H1 (cell line): ENCODE data around the gene DOCK8. TPM values are rescaled to one million over a fixed set of nuclear protein-coding genes. Genes with fewer than 3 reads are reported as not detected.

Experiments
- CTCF ChIA-PET: fragments of 300-600 bp; sonication (Branson Sonifier 250); formaldehyde crosslinking; loops from one replicate; lab custom pipeline; 2021; ENCODE audit not compliant: partially characterized antibody; lab: Charles Lee
- POLR2A ChIA-PET: fragments of 300-600 bp; sonication (Branson Sonifier 250); formaldehyde crosslinking; loops from one replicate; lab custom pipeline; 2021; ENCODE audit warnings: inconsistent platforms; ENCODE audit not compliant: partially characterized antibody; lab: Charles Lee
- DNase-seq, 2 experiments: peaks; one replicate each; pipeline versions ENCODE4 v3.0.0 to v3.0.0-alpha.2; 2010 to 2022; ENCODE audit warnings: low spot score in 2 of 2, low read depth in 1 of 2, mixed read lengths in 1 of 2
- FAIRE-seq: peaks from 2 replicates; lab custom pipeline; 2011; peaks lifted over from hg19 to GRCh38; lab: Jason Lieb, UNC
- H2AFZ ChIP-seq: 2 replicates; pipeline ENCODE4 v1.8.1; 2012; ENCODE audit warnings: low read length, inconsistent platforms
- H2AK5ac ChIP-seq: 2 replicates; pipeline ENCODE4 v1.6.1; 2013; ENCODE audit warnings: low read depth, low read length
- H2BK120ac ChIP-seq: replicated peaks from 2 replicates; pipeline ENCODE3; 2013; ENCODE audit warnings: low read depth, low read length, inconsistent platforms
- H2BK12ac ChIP-seq: 2 replicates; pipeline ENCODE4 v1.6.1; 2013; ENCODE audit warnings: low read depth, low read length
- H2BK15ac ChIP-seq: 2 replicates; pipeline ENCODE4 v1.6.1; 2013; ENCODE audit warnings: low read length
- H2BK20ac ChIP-seq: 2 replicates; pipeline ENCODE4 v1.6.1; 2013; ENCODE audit warnings: low read length
- H2BK5ac ChIP-seq: 2 replicates; pipeline ENCODE4 v1.6.1; 2013; ENCODE audit warnings: low read depth, low read length
- H3K14ac ChIP-seq: 2 replicates; pipeline ENCODE4 v1.6.1; 2013; ENCODE audit warnings: inconsistent platforms; ENCODE audit not compliant: insufficient read length
- H3K18ac ChIP-seq: 2 replicates; pipeline ENCODE4 v1.6.1; 2013; ENCODE audit warnings: low read length; ENCODE audit errors: extremely low read depth
- H3K23ac ChIP-seq: 2 replicates; pipeline ENCODE4 v1.6.1; 2013; ENCODE audit warnings: inconsistent platforms; ENCODE audit not compliant: insufficient read length
- H3K23me2 ChIP-seq: 2 replicates; pipeline ENCODE4 v1.6.1; 2013; ENCODE audit warnings: low read depth, low read length
- H3K27ac ChIP-seq: 2 replicates; pipeline ENCODE4 v1.6.1; 2011; ENCODE audit warnings: low read depth, low read length, inconsistent platforms
- H3K27me3 ChIP-seq, 4 experiments: replicated peaks in 1 of 4; 1 replicate in 1 of 4; 2 replicates in 3 of 4; pipeline versions ENCODE4 v1.6.1 to v1.8.1; 2011 to 2013; ENCODE audit warnings: low read length in 3 of 4, mild to moderate bottlenecking in 3 of 4, inconsistent platforms in 2 of 4, mixed read lengths in 2 of 4, moderate library complexity in 1 of 4; ENCODE audit not compliant: control insufficient read depth in 3 of 4, insufficient read depth in 3 of 4; ENCODE audit errors: extremely low read depth in 1 of 4
- H3K36me3 ChIP-seq, 4 experiments: 2 replicates each; pipeline versions ENCODE4 v1.6.1 to v1.8.1; 2011 to 2013; ENCODE audit warnings: mild to moderate bottlenecking in 4 of 4, low read length in 3 of 4, moderate library complexity in 2 of 4, control low read depth in 1 of 4, inconsistent platforms in 1 of 4; ENCODE audit not compliant: insufficient read depth in 4 of 4, control insufficient read depth in 2 of 4
- H3K4ac ChIP-seq: replicated peaks from 2 replicates; pipeline ENCODE3; 2013; ENCODE audit warnings: low read length, low read depth, mixed read lengths, inconsistent platforms; ENCODE audit not compliant: insufficient read length
- H3K4me1 ChIP-seq, 4 experiments: replicated peaks in 1 of 4; 1 replicate in 1 of 4; 2 replicates in 3 of 4; pipeline versions ENCODE4 v1.6.1 to v1.8.1; 2011 to 2013; ENCODE audit warnings: low read length in 3 of 4, inconsistent platforms in 2 of 4, mixed read lengths in 1 of 4; ENCODE audit not compliant: insufficient read depth in 4 of 4, control insufficient read depth in 3 of 4
- H3K4me2 ChIP-seq, 2 experiments: 2 replicates each; pipeline versions ENCODE4 v1.6.1 to v1.8.1; 2011 to 2013; ENCODE audit warnings: low read depth in 2 of 2, low read length in 2 of 2, control low read depth in 1 of 2, inconsistent platforms in 1 of 2, mild to moderate bottlenecking in 1 of 2; ENCODE audit not compliant: insufficient read depth in 1 of 2
- H3K4me3 ChIP-seq, 4 experiments: fragments of 200-600, 300-600 bp in 1 of 4; sonication (generic), shearing (Covaris generic), sonication (Bioruptor Twin) in 1 of 4; 2 replicates each; pipeline versions ENCODE4 v1.5.1 to v1.8.1; 2011 to 2016; ENCODE audit warnings: low read length in 4 of 4, low read depth in 3 of 4, control low read depth in 2 of 4, inconsistent platforms in 2 of 4, mild to moderate bottlenecking in 2 of 4, mixed read lengths in 1 of 4, moderate library complexity in 1 of 4; ENCODE audit not compliant: insufficient read depth in 2 of 4; ENCODE audit errors: extremely low read depth in 1 of 4
- H3K56ac ChIP-seq: replicated peaks from 2 replicates; pipeline ENCODE3; 2013; ENCODE audit warnings: low read depth, mild to moderate bottlenecking, mixed read lengths, low read length, inconsistent platforms; ENCODE audit not compliant: insufficient read length
- H3K79me1 ChIP-seq: 2 replicates; pipeline ENCODE4 v1.6.1; 2013; ENCODE audit warnings: low read depth, low read length, control low read depth
- H3K79me2 ChIP-seq, 2 experiments: 2 replicates each; pipeline versions ENCODE4 v1.6.1 to v1.8.1; 2012 to 2013; ENCODE audit warnings: low read length in 2 of 2, mild to moderate bottlenecking in 2 of 2, inconsistent platforms in 1 of 2; ENCODE audit not compliant: insufficient read depth in 2 of 2, control insufficient read depth in 1 of 2
- H3K9ac ChIP-seq, 4 experiments: replicated peaks in 1 of 4; 1 replicate in 1 of 4; 2 replicates in 3 of 4; pipeline versions ENCODE4 v1.6.1 to v1.8.1; 2011 to 2013; ENCODE audit warnings: low read depth in 3 of 4, low read length in 3 of 4, control low read depth in 2 of 4, mild to moderate bottlenecking in 2 of 4, moderate library complexity in 2 of 4, inconsistent platforms in 1 of 4; ENCODE audit errors: extremely low read depth in 1 of 4
- H3K9me3 ChIP-seq, 2 experiments: 2 replicates each; pipeline versions ENCODE4 v1.6.1 to v1.8.1; 2012 to 2013; ENCODE audit warnings: mild to moderate bottlenecking in 2 of 2, moderate library complexity in 2 of 2, control low read depth in 1 of 2, inconsistent platforms in 1 of 2, low read depth in 1 of 2, low read length in 1 of 2, mixed read lengths in 1 of 2; ENCODE audit not compliant: insufficient read depth in 2 of 2
- H4K20me1 ChIP-seq, 2 experiments: replicated peaks in 1 of 2; 2 replicates each; pipeline versions ENCODE3 to v1.8.1; 2011 to 2013; ENCODE audit warnings: inconsistent platforms in 2 of 2, low read length in 2 of 2, mild to moderate bottlenecking in 1 of 2; ENCODE audit not compliant: insufficient read depth in 2 of 2, control insufficient read depth in 1 of 2
- H4K5ac ChIP-seq: 2 replicates; pipeline ENCODE4 v1.6.1; 2013; ENCODE audit warnings: low read length, low read depth, mixed read lengths, inconsistent platforms; ENCODE audit not compliant: insufficient read length
- H4K8ac ChIP-seq: 2 replicates; pipeline ENCODE4 v1.8.0; 2013; ENCODE audit warnings: mild to moderate bottlenecking, moderate library complexity, low read length, inconsistent platforms; ENCODE audit not compliant: insufficient read depth; ENCODE audit errors: extremely low read depth
- H4K91ac ChIP-seq: replicated peaks from 2 replicates; pipeline ENCODE3; 2013; ENCODE audit warnings: low read length, mixed read lengths, inconsistent platforms; ENCODE audit not compliant: insufficient read length
- ATF2 ChIP-seq: IDR thresholded peaks from 2 replicates; pipeline ENCODE4 v1.6.1; 2012; ENCODE audit warnings: low read length, inconsistent platforms
- CBX5 ChIP-seq: fragments of 300-800, 300-1000 bp; sonication (generic); IDR thresholded peaks from 2 replicates; pipeline ENCODE4 v1.7.1; 2016; ENCODE audit warnings: antibody characterized with exemption, low read length, low read depth
- CEBPB ChIP-seq: IDR thresholded peaks from 2 replicates; pipeline ENCODE4 v1.6.1; 2012; ENCODE audit warnings: low read depth, low read length
- GTF2F1 ChIP-seq: IDR thresholded peaks from 2 replicates; pipeline ENCODE4 v1.6.1; 2012; ENCODE audit warnings: low read depth, low read length, improper control_type of control experiment, borderline replicate concordance
- HDAC2 ChIP-seq, 2 experiments: fragments of 300-600 bp in 1 of 2; sonication (generic) in 1 of 2; IDR thresholded peaks; 2 replicates each; pipeline ENCODE4 v1.6.1; 2011 to 2012; ENCODE audit warnings: low read depth in 2 of 2, low read length in 2 of 2, mild to moderate bottlenecking in 2 of 2, moderate library complexity in 2 of 2, borderline replicate concordance in 1 of 2, inconsistent platforms in 1 of 2
- JUN ChIP-seq: IDR thresholded peaks from 2 replicates; pipeline ENCODE4 v1.6.1; 2011; ENCODE audit warnings: low read depth, mild to moderate bottlenecking, improper control_type of control experiment, low read length
- MAFK ChIP-seq: IDR thresholded peaks from 2 replicates; pipeline ENCODE4 v1.6.1; 2012; ENCODE audit warnings: low read depth, mild to moderate bottlenecking, improper control_type of control experiment, low read length
- NRF1 ChIP-seq: IDR thresholded peaks from 2 replicates; pipeline ENCODE4 v1.6.1; 2011; ENCODE audit warnings: mild to moderate bottlenecking, low read depth, low read length, improper control_type of control experiment
- SIX5 ChIP-seq: IDR thresholded peaks from 2 replicates; pipeline ENCODE4 v1.6.1; 2011; ENCODE audit warnings: mild to moderate bottlenecking, low read depth, low read length
- SP1 ChIP-seq: IDR thresholded peaks from 2 replicates; pipeline ENCODE4 v1.6.1; 2011; ENCODE audit warnings: low read depth, low read length
- TAF1 ChIP-seq: IDR thresholded peaks from 2 replicates; pipeline ENCODE4 v1.6.1; 2011; ENCODE audit warnings: mild to moderate bottlenecking, low read depth, low read length
- TAF7 ChIP-seq: optimal IDR thresholded peaks from 2 replicates; pipeline ENCODE3; 2011; ENCODE audit warnings: low read depth, mild to moderate bottlenecking, inconsistent platforms, low read length, moderate library complexity, borderline replicate concordance
- TCF12 ChIP-seq: IDR thresholded peaks from 2 replicates; pipeline ENCODE4 v1.6.1; 2011; ENCODE audit warnings: low read depth, mild to moderate bottlenecking, low read length
- TEAD4 ChIP-seq: IDR thresholded peaks from 2 replicates; pipeline ENCODE4 v1.6.1; 2012; ENCODE audit warnings: low read depth, low read length, inconsistent platforms, mixed read lengths
- WGBS, 2 experiments: shearing (Covaris generic) in 1 of 2; methylation state at CpG; one replicate each; pipeline versions ENCODE4 v1.1.6 to v1.1.7; 2013 to 2015; ENCODE audit warnings: low lambda C conversion rate in 2 of 2, mixed read lengths in 2 of 2, inconsistent platforms in 1 of 2, low coverage in 1 of 2, missing lambda C conversion rate in 1 of 2; ENCODE audit not compliant: insufficient replicate concordance in 2 of 2, insufficient coverage in 1 of 2, insufficient read length in 1 of 2; ENCODE audit errors: extremely low coverage in 1 of 2, missing lambda C conversion rate in 1 of 2; 5-methylcytosine and 5-hydroxymethylcytosine counted together
- polyA plus RNA-seq, 7 experiments: library from polyadenylated mRNA; depleted of rRNA in 3 of 7; stranded (reverse) in 5 of 7; unstranded in 2 of 7; fragments of >200 nt in 5 of 7; fragments of 200-250 nt in 2 of 7; gene quantifications; 1 replicate in 5 of 7; 2 replicates in 1 of 7; 4 replicates in 1 of 7; pipeline versions ENCODE4 v1.2.1 to v1.2.3, GENCODE V29; 2011 to 2013; ENCODE audit warnings: missing spikeins in 2 of 7, mixed read lengths in 2 of 7
- total RNA-seq: library from RNA; stranded (reverse); fragmentation: NEBNext Ultra II Directional; extraction: Animal tissue kit (Norgen Biotek cat#: 25700); gene quantifications from 2 replicates; pipeline ENCODE4 v1.2.1, GENCODE V29; 2021

The DOCK8 gene
- total and polyA plus RNA-seq, 2 of the 8 experiments (the other 6 are each of a cell fraction or from before 2014, with no cell fraction given): 0.57 to 2.0 TPM

- Histone ChIP-seq H3K4me2 (no peak overlapping the region), H4K5ac (no peak overlapping the region), H3K56ac (no peak overlapping the region), H4K8ac (no peak overlapping the region), H3K9ac (no peak overlapping the region), H3K23ac (no peak overlapping the region), H3K4me3 (no peak overlapping the region), H2BK20ac (no peak overlapping the region), H3K79me2 (no peaks in the 10 kb centered on the region), H3K4me1 (no peaks in the 10 kb centered on the region), H4K20me1 (no peaks in the 10 kb centered on the region), H2BK15ac (no peak overlapping the region), H3K9me3 (no peaks in the 10 kb centered on the region), H3K79me1 (no peaks in the 10 kb centered on the region), H3K27me3 (0 out of 7 replicates have a peak, but pooled peaks cover 0 to 1% (median 0%) of the 10 kb centered on the region in 4 experiments), H4K91ac (no peak overlapping the region), H3K18ac (no peak overlapping the region), H3K36me3 (no peaks in the 10 kb centered on the region), H3K23me2 (no peaks in the 10 kb centered on the region), H2AFZ (no peak overlapping the region), H2BK120ac (no peak overlapping the region), H2BK12ac (no peak overlapping the region), H3K4ac (no peak overlapping the region), H3K27ac (no peak overlapping the region), H2AK5ac (no peak overlapping the region), H3K14ac (no peak overlapping the region), H2BK5ac (no peak overlapping the region)
- POLR2A ChIA-PET: no interaction called here
- no peak for DNase-seq
- WGBS, 2 experiments: 100% methylated on average over 1 of the region's 1 CpG; no CpG with 5 or more reads in 1 of the 2 experiments
- CTCF ChIA-PET: interaction anchor here (1.6 kb wide), 1 partner anchor 9 kb away, joined by 3 read pairs; no protein-coding TSS in a partner anchor
- no peak for FAIRE-seq
- TF ChIP-seq NRF1 (no peak), SIX5 (no peak), HDAC2 (IDR thresholded peaks at IDR 0.05; ENCODE audit: borderline replicate concordance in 1 of 2, low read depth in 2 of 2, low read length in 2 of 2) (no peak), CEBPB (no peak), TCF12 (no peak), CBX5 (no peak), GTF2F1 (no peak), JUN (no peak), SP1 (no peak), TEAD4 (no peak), ATF2 (no peak), TAF1 (no peak), MAFK (no peak), TAF7 (no peak)
These were observed 222.4 kb downstream of the DOCK8 start for GRCh38 chr9:437066-437465.
